ENCODE data around the gene NCOA1. TPM values are rescaled to one million over a fixed set of nuclear protein-coding genes. Genes with fewer than 3 reads are reported as not detected.

NCOA1 gene
- polyA plus RNA-seq, 1 donor (not counting 4 experiments of a cell fraction or from before 2014, with no cell fraction given), result 5.0 TPM

DNA sequence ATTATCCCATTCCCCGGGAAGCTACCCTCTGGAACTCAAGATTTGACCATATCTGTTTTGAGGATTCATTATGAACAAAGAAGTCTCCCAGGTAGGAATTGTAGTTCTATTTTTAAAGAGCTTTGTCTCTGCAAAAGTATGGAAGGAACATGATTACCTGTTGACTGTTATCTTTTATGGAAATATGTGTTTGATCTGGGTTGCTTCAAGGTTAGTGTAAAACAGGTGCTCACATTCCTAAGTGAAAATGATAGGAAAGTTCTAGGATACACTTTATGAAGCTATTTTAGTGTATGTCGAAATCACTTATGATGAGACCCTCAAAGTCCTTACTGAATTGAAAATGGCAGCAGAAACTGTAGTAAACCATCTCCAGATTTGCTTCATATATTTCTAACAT lies 153.0 kb downstream of the NCOA1 start:
- Histone ChIP-seq H3K27ac (ENCODE audit: control insufficient read depth, insufficient read depth, low read length) (no peak overlapping the region), H3K36me3 (ENCODE audit: control insufficient read depth in 2 of 2, extremely low read depth in 1 of 2, insufficient read depth in 2 of 2, low read length in 2 of 2) (no peaks in the 10 kb centered on the region), H3K9me1 (ENCODE audit: control insufficient read depth, extremely low read depth, insufficient read depth, low read length) (no peaks in the 10 kb centered on the region), H3K4me1 (ENCODE audit: control insufficient read depth, extremely low read depth, insufficient read depth, low read length) (no peaks in the 10 kb centered on the region), H3K4me2 (ENCODE audit: control insufficient read depth, extremely low read depth, insufficient read depth, low read depth, low read length) (no peak overlapping the region), H3K4me3 (ENCODE audit: control insufficient read depth in 2 of 3, extremely low read depth in 1 of 3, insufficient read depth in 2 of 3, low read depth in 1 of 3, low read length in 3 of 3) (no peak overlapping the region), H4K20me1 (ENCODE audit: control insufficient read depth, extremely low read depth, insufficient read depth, low read length) (no peaks in the 10 kb centered on the region), H3K9me3 (ENCODE audit: control insufficient read depth, low read depth, low read length) (no peaks in the 10 kb centered on the region), H2AFZ (ENCODE audit: control insufficient read depth, low read length) (no peak overlapping the region), H3K9ac (ENCODE audit: control insufficient read depth, extremely low read depth, insufficient read depth, low read length) (no peak overlapping the region), H3K27me3 (ENCODE audit: control insufficient read depth, extremely low read depth, insufficient read depth, low read length) (no peaks in the 10 kb centered on the region), H3K79me2 (ENCODE audit: control insufficient read depth, insufficient read depth, low read length) (no peaks in the 10 kb centered on the region)
- FAIRE-seq (no peak), DNase-seq (ENCODE audit: low read depth, low spot score) (no peak)
- dilution Hi-C loops (cut with MboI; ENCODE audit: extremely low pct_ligation_motif_present, low sequenced_read_pairs), result no loop called here
- no peak for TF ChIP-seq EZH2 (IDR thresholded peaks at IDR 0.05; ENCODE audit: low read length)
- TF ChIP-seq, protein P1, sequence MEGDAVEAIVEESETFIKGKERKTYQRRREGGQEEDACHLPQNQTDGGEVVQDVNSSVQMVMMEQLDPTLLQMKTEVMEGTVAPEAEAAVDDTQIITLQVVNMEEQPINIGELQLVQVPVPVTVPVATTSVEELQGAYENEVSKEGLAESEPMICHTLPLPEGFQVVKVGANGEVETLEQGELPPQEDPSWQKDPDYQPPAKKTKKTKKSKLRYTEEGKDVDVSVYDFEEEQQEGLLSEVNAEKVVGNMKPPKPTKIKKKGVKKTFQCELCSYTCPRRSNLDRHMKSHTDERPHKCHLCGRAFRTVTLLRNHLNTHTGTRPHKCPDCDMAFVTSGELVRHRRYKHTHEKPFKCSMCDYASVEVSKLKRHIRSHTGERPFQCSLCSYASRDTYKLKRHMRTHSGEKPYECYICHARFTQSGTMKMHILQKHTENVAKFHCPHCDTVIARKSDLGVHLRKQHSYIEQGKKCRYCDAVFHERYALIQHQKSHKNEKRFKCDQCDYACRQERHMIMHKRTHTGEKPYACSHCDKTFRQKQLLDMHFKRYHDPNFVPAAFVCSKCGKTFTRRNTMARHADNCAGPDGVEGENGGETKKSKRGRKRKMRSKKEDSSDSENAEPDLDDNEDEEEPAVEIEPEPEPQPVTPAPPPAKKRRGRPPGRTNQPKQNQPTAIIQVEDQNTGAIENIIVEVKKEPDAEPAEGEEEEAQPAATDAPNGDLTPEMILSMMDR (optimal IDR thresholded peaks at IDR 0.05 in 1 of 3, IDR thresholded peaks at IDR 0.05 in 1 of 3, conservative IDR thresholded peaks at IDR 0.05 in 1 of 3; ENCODE audit: extremely low read depth in 1 of 3, insufficient read depth in 2 of 3, low read length in 3 of 3), result no peak

DNA sequence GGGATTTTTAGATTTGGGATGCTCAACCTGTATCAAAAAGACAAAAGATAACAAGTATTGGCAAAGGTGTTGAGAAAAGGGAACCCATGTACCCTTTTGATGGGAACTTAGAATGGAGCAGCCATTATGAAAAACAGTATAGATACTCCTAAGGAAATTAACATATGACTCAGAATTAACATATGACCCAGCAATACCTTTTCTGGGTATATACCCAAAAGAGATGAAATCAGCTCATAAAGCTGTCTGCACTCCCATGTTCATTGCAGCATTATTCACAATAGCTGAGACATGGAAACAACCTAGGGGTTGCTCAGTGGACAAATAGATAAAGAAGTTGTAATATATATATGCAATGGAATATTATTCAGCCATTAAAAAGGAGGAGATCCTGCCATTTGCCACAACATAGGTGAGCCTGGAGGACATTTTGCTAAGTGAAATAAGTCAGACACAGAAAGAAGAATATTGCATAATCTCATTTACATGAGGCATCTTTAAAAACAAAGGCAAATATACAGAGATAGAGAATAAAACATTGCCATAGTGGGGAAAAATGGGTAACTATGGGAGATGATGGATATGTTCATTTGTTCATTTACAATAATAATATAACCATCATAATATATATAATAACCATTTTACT lies 160.1 kb downstream of the NCOA1 start:
- Histone ChIP-seq H4K20me1 (ENCODE audit: control insufficient read depth, extremely low read depth, insufficient read depth, low read length) (no peaks in the 10 kb centered on the region), H3K9ac (ENCODE audit: control insufficient read depth, extremely low read depth, insufficient read depth, low read length) (no peak overlapping the region), H3K4me2 (ENCODE audit: control insufficient read depth, extremely low read depth, insufficient read depth, low read depth, low read length) (no peak overlapping the region), H3K9me3 (ENCODE audit: control insufficient read depth, low read depth, low read length) (no peaks in the 10 kb centered on the region), H2AFZ (ENCODE audit: control insufficient read depth, low read length) (no peak overlapping the region), H3K4me1 (ENCODE audit: control insufficient read depth, extremely low read depth, insufficient read depth, low read length) (no peaks in the 10 kb centered on the region), H3K9me1 (ENCODE audit: control insufficient read depth, extremely low read depth, insufficient read depth, low read length) (no peaks in the 10 kb centered on the region), H3K27me3 (ENCODE audit: control insufficient read depth, extremely low read depth, insufficient read depth, low read length) (no peaks in the 10 kb centered on the region), H3K36me3 (ENCODE audit: control insufficient read depth in 2 of 2, extremely low read depth in 1 of 2, insufficient read depth in 2 of 2, low read length in 2 of 2) (no peaks in the 10 kb centered on the region), H3K27ac (ENCODE audit: control insufficient read depth, insufficient read depth, low read length) (no peak overlapping the region), H3K4me3 (ENCODE audit: control insufficient read depth in 2 of 3, extremely low read depth in 1 of 3, insufficient read depth in 2 of 3, low read depth in 1 of 3, low read length in 3 of 3) (no peak overlapping the region), H3K79me2 (ENCODE audit: control insufficient read depth, insufficient read depth, low read length) (no peaks in the 10 kb centered on the region)
- DNase-seq (ENCODE audit: low read depth, low spot score) (no peak), FAIRE-seq (no peak)
- dilution Hi-C loops (cut with MboI; ENCODE audit: extremely low pct_ligation_motif_present, low sequenced_read_pairs), result no loop called here
- no peak for TF ChIP-seq EZH2 (IDR thresholded peaks at IDR 0.05; ENCODE audit: low read length)
- TF ChIP-seq, protein P1 (optimal IDR thresholded peaks at IDR 0.05 in 1 of 3, IDR thresholded peaks at IDR 0.05 in 1 of 3, conservative IDR thresholded peaks at IDR 0.05 in 1 of 3; ENCODE audit: extremely low read depth in 1 of 3, insufficient read depth in 2 of 3, low read length in 3 of 3), result no peak

All from keratinocyte (primary cell).